Measurements from ENCODE around the gene RALGPS1. TPM values are rescaled to one million over a fixed set of nuclear protein-coding genes. Genes with fewer than 3 reads are reported as not detected.

Gene RALGPS1
- total and polyA plus RNA-seq, 10 donors = 2.5 to 27.3 (median 14.1) TPM

DNA sequence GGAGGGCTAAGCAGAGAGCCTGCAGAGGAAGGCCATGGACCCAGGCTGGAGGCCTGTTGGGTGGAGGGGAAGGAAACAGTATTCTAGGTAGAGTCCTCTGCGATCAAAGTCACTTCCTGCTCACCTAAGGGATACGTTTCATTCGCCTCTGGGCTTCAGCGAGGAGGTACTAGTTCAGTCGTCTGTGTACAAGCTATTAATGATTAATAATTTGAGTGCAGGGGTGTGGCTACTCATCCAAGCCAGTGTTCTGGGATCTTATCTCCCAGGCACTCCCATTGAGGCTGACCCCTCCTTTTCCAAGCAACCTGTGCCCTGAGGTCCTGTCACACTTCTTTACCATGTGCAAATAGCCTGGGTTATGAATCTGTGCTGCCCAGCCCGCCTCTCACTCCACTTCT lies 25.2 kb downstream of the RALGPS1 start:
- peaks cover 0 to 5% (median 0%) of the 10 kb centered on the region in 8 donors for H3K9me3 ChIP-seq
- 73 to 83% (median 77%) methylated on average over 6 of the region's 6 CpGs for WGBS, 5 donors
- no peaks in the 10 kb centered on the region for H3K27me3 ChIP-seq (replicated peaks in 1 of 7)
- intact Hi-C loops (cut with DNase I; ENCODE audit: low total_unique reads) = loop anchor here (2.0 kb wide), 1 partner anchor 259 kb away; no protein-coding TSS in a partner anchor
- H3K27ac ChIP-seq = no peak overlapping the region
- TF ChIP-seq POLR2A (IDR thresholded peaks at IDR 0.05) = no peak
- TF ChIP-seq POLR2AphosphoS5 (IDR thresholded peaks at IDR 0.05) = no peak
- no peak for TF ChIP-seq CTCF (IDR thresholded peaks at IDR 0.05 in 8 of 11, conservative IDR thresholded peaks at IDR 0.05 in 3 of 11)
- H3K36me3 ChIP-seq = no peaks in the 10 kb centered on the region
- H3K4me1 ChIP-seq = peaks cover 0 to 11% (median 6%) of the 10 kb centered on the region in 6 donors
- no peak for DNase-seq
- H3K4me3 ChIP-seq = no peak overlapping the region

DNA sequence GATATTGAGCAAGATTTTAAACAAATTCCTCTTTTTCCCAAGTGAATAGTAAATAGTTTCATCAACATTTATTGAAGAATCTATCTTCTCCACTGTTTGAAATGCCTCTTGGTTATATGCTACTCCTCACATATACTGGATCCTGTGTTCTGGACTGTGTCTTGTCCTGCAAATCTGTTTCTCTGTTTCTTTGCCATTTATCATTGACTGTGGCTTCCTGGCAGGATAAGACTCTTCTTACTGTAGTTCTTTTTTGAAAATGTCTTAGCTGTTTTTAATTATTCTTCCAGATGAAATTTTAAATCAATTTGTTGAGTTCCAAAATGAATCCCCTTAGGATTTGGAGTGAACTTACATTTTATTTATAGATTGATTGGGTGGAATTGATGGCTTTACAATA lies 27.8 kb downstream of the RALGPS1 start:
- no peak overlapping the region for H3K27ac ChIP-seq
- TF ChIP-seq POLR2AphosphoS5 (IDR thresholded peaks at IDR 0.05) (no peak), POLR2A (IDR thresholded peaks at IDR 0.05) (no peak), CTCF (IDR thresholded peaks at IDR 0.05 in 8 of 11, conservative IDR thresholded peaks at IDR 0.05 in 3 of 11) (no peak)
- no peaks in the 10 kb centered on the region for H3K27me3 ChIP-seq (replicated peaks in 1 of 7)
- H3K36me3 ChIP-seq = no peaks in the 10 kb centered on the region
- peaks cover 0 to 2% (median 0%) of the 10 kb centered on the region in 8 donors for H3K9me3 ChIP-seq
- H3K4me1 ChIP-seq = peaks cover 0 to 11% (median 6%) of the 10 kb centered on the region in 6 donors
- intact Hi-C loops (cut with DNase I; ENCODE audit: low total_unique reads) = no loop called here
- H3K4me3 ChIP-seq = no peak overlapping the region
- DNase-seq = no peak

DNA sequence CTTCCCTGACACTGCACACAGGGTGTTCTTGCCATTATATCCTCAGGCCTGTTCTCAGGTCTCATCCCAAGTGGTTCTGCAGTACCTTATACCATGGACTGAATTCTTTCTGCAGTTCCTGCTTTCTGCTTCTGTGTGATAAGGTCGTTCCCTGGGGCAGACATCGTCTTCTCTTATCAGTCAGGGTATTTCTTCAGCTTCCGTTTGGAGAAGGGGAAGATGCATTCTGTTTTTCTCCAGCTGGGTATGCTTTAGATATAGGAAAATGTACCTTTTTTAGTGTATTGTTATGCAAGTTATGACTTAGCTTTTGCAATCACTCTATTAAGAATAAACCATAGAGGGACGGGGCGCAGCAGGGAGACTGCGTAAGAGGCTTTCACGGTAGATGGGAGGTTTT lies 31.1 kb downstream of the RALGPS1 start:
- WGBS, 5 donors = 50 to 73% (median 55%) methylated on average over 7 of the region's 7 CpGs
- TF ChIP-seq CTCF (IDR thresholded peaks at IDR 0.05 in 8 of 11, conservative IDR thresholded peaks at IDR 0.05 in 3 of 11) = no peak
- TF ChIP-seq POLR2A (IDR thresholded peaks at IDR 0.05) = no peak
- no peak for TF ChIP-seq POLR2AphosphoS5 (IDR thresholded peaks at IDR 0.05)
- H3K36me3 ChIP-seq = no peaks in the 10 kb centered on the region

GRCh38 chr9:126947529-126947928 lies 32.9 kb downstream of the RALGPS1 start:
- DNase-seq = no peak
- TF ChIP-seq CTCF (IDR thresholded peaks at IDR 0.05 in 8 of 11, conservative IDR thresholded peaks at IDR 0.05 in 3 of 11) (no peak), POLR2AphosphoS5 (IDR thresholded peaks at IDR 0.05) (no peak), POLR2A (IDR thresholded peaks at IDR 0.05) (no peak)
- H3K4me3 ChIP-seq = no peak overlapping the region
- H3K27ac ChIP-seq = no peak overlapping the region
- H3K9me3 ChIP-seq = no peaks in the 10 kb centered on the region
- intact Hi-C loops (cut with DNase I; ENCODE audit: low total_unique reads) = no loop called here
- H3K36me3 ChIP-seq = no peaks in the 10 kb centered on the region
- WGBS, 5 donors = 88 to 100% (median 100%) methylated on average over 1 of the region's 1 CpG
- peaks cover 0 to 5% (median 0%) of the 10 kb centered on the region in 6 donors for H3K4me1 ChIP-seq
- no peaks in the 10 kb centered on the region for H3K27me3 ChIP-seq (replicated peaks in 1 of 7)

More for the DNA sequence above, 31.1 kb downstream of the RALGPS1 start:
- DNase-seq = no peak
- no peaks in the 10 kb centered on the region for H3K27me3 ChIP-seq (replicated peaks in 1 of 7)
- H3K27ac ChIP-seq = no peak overlapping the region
- peaks cover 0 to 9% (median 4%) of the 10 kb centered on the region in 6 donors for H3K4me1 ChIP-seq
- no peak overlapping the region for H3K4me3 ChIP-seq
- intact Hi-C loops (cut with DNase I; ENCODE audit: low total_unique reads) = no loop called here
- no peaks in the 10 kb centered on the region for H3K9me3 ChIP-seq
